Activated T-cell treated with anti-CD3 and anti-CD28 coated beads, Interleukin-2, amount 50 U/mL, for 4 hours (primary cell): Measurements from ENCODE around the gene EIF2B5. TPM values are rescaled to one million over a fixed set of nuclear protein-coding genes. Genes with fewer than 3 reads are reported as not detected.
A peak's percentile ranks its signal among the peaks of the same experiment; 100 is the strongest.
"Not testable (repeated sequence)": the region's sequence is repeated elsewhere in the genome, so short reads cannot be mapped to it uniquely, and the experiment has no call there.

Experiments
- ATAC-seq, 2 donors: fragments of 200-7000 bp; cut with Tn5 transposase; one replicate each; pipeline ENCODE4 v1.10.0; 2021
- DNase-seq: peaks from one replicate; pipeline ENCODE4 v3.0.0-alpha.2; 2020
- H3K27me3 Mint-ChIP-seq: one replicate; pipeline ENCODE4 v1.8.0; 2021; ENCODE audit warnings: low read depth, mixed read lengths
- H3K36me3 Mint-ChIP-seq: one replicate; pipeline ENCODE4 v1.8.0; 2022; ENCODE audit warnings: mixed read lengths; ENCODE audit not compliant: insufficient read depth
- H3K4me1 Mint-ChIP-seq: one replicate; pipeline ENCODE4 v1.8.0; 2021; ENCODE audit warnings: low read depth, mixed read lengths
- H3K4me3 Mint-ChIP-seq: one replicate; pipeline ENCODE4 v1.8.0; 2021; ENCODE audit warnings: mild to moderate bottlenecking, moderate library complexity, mixed read lengths
- H3K9me3 Mint-ChIP-seq: one replicate; pipeline ENCODE4 v1.8.0; 2021; ENCODE audit warnings: mixed read lengths
- total RNA-seq, 3 donors: library from RNA; stranded (reverse); gene quantifications; one replicate each; pipeline ENCODE4 v1.2.1, GENCODE V29; 2021

The EIF2B5 gene
- total RNA-seq, 3 donors from 2014 or later: 91.7 to 94.5 (median 92.6) TPM

GRCh38 chr3:184133840-184134745, 1.1 kb upstream of the EIF2B5 start:
- Mint-ChIP-seq H3K27me3 (no peaks in the 10 kb centered on the region), H3K4me3 (peak overlapping the region; percentile 95), H3K9me3 (no peaks in the 10 kb centered on the region), H3K4me1 (peaks cover 35% of the 10 kb centered on the region), H3K36me3 (peaks cover 7% of the 10 kb centered on the region)
- DNase-seq (peak; percentile 39), ATAC-seq (peak; percentile 47 to 49)

- DNase-seq (no peak), ATAC-seq (peak; percentile 27 to 36)
- peak overlapping the region; percentile 95 for H3K4me3 Mint-ChIP-seq
- H3K36me3 Mint-ChIP-seq: peaks cover 7% of the 10 kb centered on the region
- H3K4me1 Mint-ChIP-seq: peaks cover 35% of the 10 kb centered on the region
- no peaks in the 10 kb centered on the region for H3K9me3 Mint-ChIP-seq
- no peaks in the 10 kb centered on the region for H3K27me3 Mint-ChIP-seq
Measured at GRCh38 chr3:184134746-184135148, 411 bp upstream of the EIF2B5 start.

- Mint-ChIP-seq H3K4me1 (peaks cover 35% of the 10 kb centered on the region), H3K27me3 (no peaks in the 10 kb centered on the region), H3K9me3 (no peaks in the 10 kb centered on the region), H3K36me3 (peaks cover 12% of the 10 kb centered on the region), H3K4me3 (peak overlapping the region; percentile 95)
- no peak for ATAC-seq
- DNase-seq: no peak
Measured at GRCh38 chr3:184135911-184136260, 728 bp downstream of the EIF2B5 start.

GRCh38 chr3:184140436-184140835, 5.3 kb downstream of the EIF2B5 start:
- no peak for DNase-seq
- H3K27me3 Mint-ChIP-seq: no peaks in the 10 kb centered on the region

GRCh38 chr3:184142199-184142598, 7.0 kb downstream of the EIF2B5 start:
- Mint-ChIP-seq H3K4me1 (peaks cover 8% of the 10 kb centered on the region), H3K36me3 (peaks cover 38% of the 10 kb centered on the region), H3K9me3 (no peaks in the 10 kb centered on the region), H3K27me3 (no peaks in the 10 kb centered on the region), H3K4me3 (no peak overlapping the region)
- ATAC-seq: no peak
- DNase-seq: no peak

More at GRCh38 chr3:184140436-184140835, 5.3 kb downstream of the EIF2B5 start:
- Mint-ChIP-seq H3K4me3 (no peak overlapping the region), H3K9me3 (no peaks in the 10 kb centered on the region), H3K4me1 (peaks cover 21% of the 10 kb centered on the region), H3K36me3 (peaks cover 34% of the 10 kb centered on the region)
- ATAC-seq: no peak

GRCh38 chr3:184143327-184143726, 8.2 kb downstream of the EIF2B5 start:
- H3K27me3 Mint-ChIP-seq: no peaks in the 10 kb centered on the region
- H3K4me3 Mint-ChIP-seq: no peak overlapping the region
- no peaks in the 10 kb centered on the region for H3K4me1 Mint-ChIP-seq
- H3K36me3 Mint-ChIP-seq: peaks cover 32% of the 10 kb centered on the region
- no peaks in the 10 kb centered on the region for H3K9me3 Mint-ChIP-seq
- ATAC-seq (no peak), DNase-seq (no peak)

GRCh38 chr3:184144505-184144904, 9.3 kb downstream of the EIF2B5 start:
- ATAC-seq (no peak), DNase-seq (no peak)
- Mint-ChIP-seq H3K9me3 (no peaks in the 10 kb centered on the region), H3K4me3 (no peak overlapping the region), H3K4me1 (no peaks in the 10 kb centered on the region), H3K27me3 (no peaks in the 10 kb centered on the region), H3K36me3 (peaks cover 32% of the 10 kb centered on the region)

- Mint-ChIP-seq H3K4me1 (no peaks in the 10 kb centered on the region), H3K9me3 (no peaks in the 10 kb centered on the region), H3K36me3 (peaks cover 29% of the 10 kb centered on the region), H3K4me3 (no peak overlapping the region), H3K27me3 (no peaks in the 10 kb centered on the region)
- ATAC-seq: peak; percentile 58 to 62
- DNase-seq: peak; percentile 26
Measured at GRCh38 chr3:184145111-184145524, 10.0 kb downstream of the EIF2B5 start.

GRCh38 chr3:184145751-184146270, 10.7 kb downstream of the EIF2B5 start:
- Mint-ChIP-seq H3K9me3 (no peaks in the 10 kb centered on the region), H3K27me3 (no peaks in the 10 kb centered on the region), H3K4me3 (no peak overlapping the region), H3K36me3 (peaks cover 27% of the 10 kb centered on the region), H3K4me1 (no peaks in the 10 kb centered on the region)
- ATAC-seq (no peak), DNase-seq (no peak)

GRCh38 chr3:184148076-184148475, 12.9 kb downstream of the EIF2B5 start:
- Mint-ChIP-seq H3K36me3 (peaks cover 8% of the 10 kb centered on the region), H3K4me3 (no peak overlapping the region), H3K27me3 (no peaks in the 10 kb centered on the region), H3K4me1 (no peaks in the 10 kb centered on the region), H3K9me3 (no peaks in the 10 kb centered on the region)
- DNase-seq (no peak), ATAC-seq (no peak)

GRCh38 chr3:184149123-184149522, 14.0 kb downstream of the EIF2B5 start:
- no peaks in the 10 kb centered on the region for H3K27me3 Mint-ChIP-seq
- peaks cover 2% of the 10 kb centered on the region for H3K4me1 Mint-ChIP-seq
- ATAC-seq: no peak
- no peak for DNase-seq
- no peaks in the 10 kb centered on the region for H3K9me3 Mint-ChIP-seq
- H3K4me3 Mint-ChIP-seq: no peak overlapping the region
- H3K36me3 Mint-ChIP-seq: peaks cover 4% of the 10 kb centered on the region

- not testable (repeated sequence) for ATAC-seq, H3K4me3 Mint-ChIP-seq, H3K4me1 Mint-ChIP-seq, H3K9me3 Mint-ChIP-seq, DNase-seq, H3K36me3 Mint-ChIP-seq, H3K27me3 Mint-ChIP-seq
Measured at GRCh38 chr3:184149770-184150169, 14.6 kb downstream of the EIF2B5 start.

- Mint-ChIP-seq H3K36me3 (no peaks in the 10 kb centered on the region), H3K9me3 (no peaks in the 10 kb centered on the region), H3K27me3 (no peaks in the 10 kb centered on the region), H3K4me3 (peak within 1 kb of the TSS; percentile 93), H3K4me1 (peaks cover 23% of the 10 kb centered on the region)
- ATAC-seq (peak; percentile 77 to 83), DNase-seq (peak; percentile 25)
Measured at GRCh38 chr3:184154885-184155643, 19.9 kb downstream of the EIF2B5 start, which contains the start of gene DVL3. DVL3 (plus strand) TSS chr3:184155377; CDS start chr3:184155636, 259 bp downstream.
